DOHH2 (cell line): ENCODE measurements around the gene TTC13.

Experiments used
- EZH2phosphoT487 ChIP-seq: fragments of 200-600 bp; sonication (generic); IDR thresholded peaks from 2 replicates; pipeline ENCODE4 v1.6.1; 2017; ENCODE audit warnings: borderline replicate concordance, mild to moderate bottlenecking, antibody characterized with exemption, low read length, moderate library complexity, mixed read lengths
- TF ChIP-seq, protein P1 (sequence below): fragments of 200-600 bp; sonication (generic); IDR thresholded peaks from one replicate; pipeline ENCODE4 v1.5.1; 2014; ENCODE audit warnings: antibody characterized with exemption, mild to moderate bottlenecking, low read depth, low read length; ENCODE audit not compliant: poor library complexity, severe bottlenecking

DNA sequence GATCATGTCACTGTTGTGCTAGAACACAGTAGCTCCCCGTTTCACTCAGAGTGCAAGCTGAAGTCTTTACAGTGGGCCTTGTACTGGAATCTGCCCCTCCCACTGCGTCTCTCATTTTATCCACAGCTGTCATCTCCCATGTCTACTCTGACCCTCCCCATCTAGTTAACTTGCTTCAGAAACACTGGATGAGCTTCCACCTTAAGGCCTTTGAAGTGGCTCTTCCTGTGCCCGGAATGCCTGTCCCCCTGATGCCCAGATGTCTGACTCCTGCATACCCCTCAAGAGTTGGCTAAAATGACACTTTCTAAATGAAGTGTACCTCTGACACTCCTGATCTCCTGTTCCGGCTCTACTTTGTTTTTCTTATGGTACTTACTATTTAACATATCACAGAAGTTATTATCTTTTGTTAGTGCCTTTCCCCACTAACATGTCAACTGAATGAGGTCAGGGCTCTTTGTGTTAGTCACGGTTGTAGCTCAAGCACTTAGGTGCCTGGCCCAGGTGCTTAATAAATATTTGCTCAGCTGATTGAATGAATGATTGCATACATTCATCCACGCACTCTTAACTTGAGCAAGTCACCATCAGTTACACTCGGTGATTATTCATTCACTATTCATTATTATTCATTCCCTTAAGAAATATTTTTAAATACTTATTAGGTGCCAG, 13.6 kb upstream of the TTC13 start:
- TF ChIP-seq, protein P1, sequence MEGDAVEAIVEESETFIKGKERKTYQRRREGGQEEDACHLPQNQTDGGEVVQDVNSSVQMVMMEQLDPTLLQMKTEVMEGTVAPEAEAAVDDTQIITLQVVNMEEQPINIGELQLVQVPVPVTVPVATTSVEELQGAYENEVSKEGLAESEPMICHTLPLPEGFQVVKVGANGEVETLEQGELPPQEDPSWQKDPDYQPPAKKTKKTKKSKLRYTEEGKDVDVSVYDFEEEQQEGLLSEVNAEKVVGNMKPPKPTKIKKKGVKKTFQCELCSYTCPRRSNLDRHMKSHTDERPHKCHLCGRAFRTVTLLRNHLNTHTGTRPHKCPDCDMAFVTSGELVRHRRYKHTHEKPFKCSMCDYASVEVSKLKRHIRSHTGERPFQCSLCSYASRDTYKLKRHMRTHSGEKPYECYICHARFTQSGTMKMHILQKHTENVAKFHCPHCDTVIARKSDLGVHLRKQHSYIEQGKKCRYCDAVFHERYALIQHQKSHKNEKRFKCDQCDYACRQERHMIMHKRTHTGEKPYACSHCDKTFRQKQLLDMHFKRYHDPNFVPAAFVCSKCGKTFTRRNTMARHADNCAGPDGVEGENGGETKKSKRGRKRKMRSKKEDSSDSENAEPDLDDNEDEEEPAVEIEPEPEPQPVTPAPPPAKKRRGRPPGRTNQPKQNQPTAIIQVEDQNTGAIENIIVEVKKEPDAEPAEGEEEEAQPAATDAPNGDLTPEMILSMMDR, result no peak
- no peak for TF ChIP-seq EZH2phosphoT487
